GM12878 (cell line): Measurements from ENCODE around the gene QSOX2.

Experiments used
- ASH2L ChIP-seq: fragments of 300-600, 200-600 bp; sonication (generic); IDR thresholded peaks from 2 replicates; pipeline ENCODE4 v1.6.1; 2017; ENCODE audit warnings: low read depth, mild to moderate bottlenecking, borderline replicate concordance
- EZH2 ChIP-seq: IDR thresholded peaks from 2 replicates; pipeline ENCODE4 v1.6.1; 2012; ENCODE audit warnings: low read depth, mild to moderate bottlenecking, control low read depth, inconsistent platforms, low read length, borderline replicate concordance; ENCODE audit not compliant: control insufficient read depth
- FOS ChIP-seq: IDR thresholded peaks from 3 replicates; pipeline ENCODE4 v1.6.1; 2011; ENCODE audit warnings: borderline replicate concordance; ENCODE audit not compliant: insufficient read length; ENCODE audit errors: extremely low read depth
- JUND ChIP-seq: IDR thresholded peaks from 2 replicates; pipeline ENCODE4 v1.6.1; 2012; ENCODE audit warnings: low read depth, mild to moderate bottlenecking, low read length, improper control_type of control experiment, moderate library complexity
- POLR2A ChIP-seq: IDR thresholded peaks from 2 replicates; pipeline ENCODE4 v1.6.1; 2011; ENCODE audit warnings: low read depth, mild to moderate bottlenecking, low read length
- TAF1 ChIP-seq: IDR thresholded peaks from 2 replicates; pipeline ENCODE4 v1.6.1; 2011; ENCODE audit warnings: mild to moderate bottlenecking, low read depth, low read length, borderline replicate concordance
- ZNF217 ChIP-seq: fragments of 450-650 bp; IDR thresholded peaks from 2 replicates; pipeline ENCODE4 v1.6.1; 2017; ENCODE audit warnings: antibody characterized with exemption, mild to moderate bottlenecking
- TF ChIP-seq, protein P1 (sequence below), 3 experiments: IDR thresholded peaks in 2 of 3; conservative IDR thresholded peaks in 1 of 3; 2 replicates each; pipeline ENCODE4 v1.5.1; 2011; ENCODE audit warnings: low read depth in 3 of 3, low read length in 3 of 3, mild to moderate bottlenecking in 3 of 3, control low read depth in 2 of 3, moderate library complexity in 2 of 3, inconsistent platforms in 1 of 3, mixed read lengths in 1 of 3; ENCODE audit not compliant: control insufficient read depth in 2 of 3, insufficient read depth in 1 of 3; ENCODE audit errors: extremely low read depth in 1 of 3
- TF ChIP-seq, protein P2 (sequence below): fragments of 450-650 bp; IDR thresholded peaks from 2 replicates; pipeline ENCODE4 v1.6.1; 2017; ENCODE audit warnings: low read depth, mild to moderate bottlenecking, moderate library complexity
- TF ChIP-seq, protein P3 (sequence below): IDR thresholded peaks from 2 replicates; pipeline ENCODE4 v1.6.1; 2011; ENCODE audit warnings: low read depth, low read length, improper control_type of control experiment, borderline replicate concordance
- TF ChIP-seq, protein P4 (sequence below): IDR thresholded peaks from 2 replicates; pipeline ENCODE4 v1.6.1; 2012; ENCODE audit warnings: low read depth, low read length, improper control_type of control experiment
- TF ChIP-seq, protein P5 (sequence below): IDR thresholded peaks from 2 replicates; pipeline ENCODE4 v1.6.1; 2011; ENCODE audit warnings: mild to moderate bottlenecking, low read depth, low read length, moderate library complexity; ENCODE audit not compliant: insufficient replicate concordance

DNA sequence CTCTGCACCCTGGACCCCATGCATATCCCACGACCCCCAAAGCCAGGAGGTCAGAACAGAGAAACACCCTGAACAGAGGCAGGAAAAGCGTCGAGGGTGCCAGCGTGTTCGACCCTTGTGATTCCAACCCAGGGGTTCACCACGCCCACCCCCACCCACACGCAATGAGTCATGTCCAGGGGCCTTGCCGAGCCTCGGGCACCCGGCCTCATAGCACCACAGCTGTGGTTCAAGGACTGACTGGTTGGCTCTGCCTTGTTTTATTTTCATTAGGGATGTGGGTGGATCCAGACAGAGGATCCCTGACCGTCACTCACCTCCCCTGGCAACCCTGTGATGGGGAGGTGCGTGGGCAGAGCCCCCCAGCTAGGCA lies 9.5 kb upstream of the QSOX2 start:
- TF ChIP-seq, protein P1, sequence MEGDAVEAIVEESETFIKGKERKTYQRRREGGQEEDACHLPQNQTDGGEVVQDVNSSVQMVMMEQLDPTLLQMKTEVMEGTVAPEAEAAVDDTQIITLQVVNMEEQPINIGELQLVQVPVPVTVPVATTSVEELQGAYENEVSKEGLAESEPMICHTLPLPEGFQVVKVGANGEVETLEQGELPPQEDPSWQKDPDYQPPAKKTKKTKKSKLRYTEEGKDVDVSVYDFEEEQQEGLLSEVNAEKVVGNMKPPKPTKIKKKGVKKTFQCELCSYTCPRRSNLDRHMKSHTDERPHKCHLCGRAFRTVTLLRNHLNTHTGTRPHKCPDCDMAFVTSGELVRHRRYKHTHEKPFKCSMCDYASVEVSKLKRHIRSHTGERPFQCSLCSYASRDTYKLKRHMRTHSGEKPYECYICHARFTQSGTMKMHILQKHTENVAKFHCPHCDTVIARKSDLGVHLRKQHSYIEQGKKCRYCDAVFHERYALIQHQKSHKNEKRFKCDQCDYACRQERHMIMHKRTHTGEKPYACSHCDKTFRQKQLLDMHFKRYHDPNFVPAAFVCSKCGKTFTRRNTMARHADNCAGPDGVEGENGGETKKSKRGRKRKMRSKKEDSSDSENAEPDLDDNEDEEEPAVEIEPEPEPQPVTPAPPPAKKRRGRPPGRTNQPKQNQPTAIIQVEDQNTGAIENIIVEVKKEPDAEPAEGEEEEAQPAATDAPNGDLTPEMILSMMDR (IDR thresholded peaks at IDR 0.05 in 2 of 3, conservative IDR thresholded peaks at IDR 0.05 in 1 of 3; ENCODE audit: control insufficient read depth in 2 of 3, extremely low read depth in 1 of 3, insufficient read depth in 1 of 3, low read depth in 3 of 3, low read length in 3 of 3): no peak
- TF ChIP-seq EZH2 (no peak), FOS (no peak), ZNF217 (no peak), JUND (no peak), POLR2A (no peak), TAF1 (no peak), ASH2L (no peak)
- TF ChIP-seq, protein P2, sequence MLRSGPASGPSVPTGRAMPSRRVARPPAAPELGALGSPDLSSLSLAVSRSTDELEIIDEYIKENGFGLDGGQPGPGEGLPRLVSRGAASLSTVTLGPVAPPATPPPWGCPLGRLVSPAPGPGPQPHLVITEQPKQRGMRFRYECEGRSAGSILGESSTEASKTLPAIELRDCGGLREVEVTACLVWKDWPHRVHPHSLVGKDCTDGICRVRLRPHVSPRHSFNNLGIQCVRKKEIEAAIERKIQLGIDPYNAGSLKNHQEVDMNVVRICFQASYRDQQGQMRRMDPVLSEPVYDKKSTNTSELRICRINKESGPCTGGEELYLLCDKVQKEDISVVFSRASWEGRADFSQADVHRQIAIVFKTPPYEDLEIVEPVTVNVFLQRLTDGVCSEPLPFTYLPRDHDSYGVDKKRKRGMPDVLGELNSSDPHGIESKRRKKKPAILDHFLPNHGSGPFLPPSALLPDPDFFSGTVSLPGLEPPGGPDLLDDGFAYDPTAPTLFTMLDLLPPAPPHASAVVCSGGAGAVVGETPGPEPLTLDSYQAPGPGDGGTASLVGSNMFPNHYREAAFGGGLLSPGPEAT: no peak
- TF ChIP-seq, protein P3, sequence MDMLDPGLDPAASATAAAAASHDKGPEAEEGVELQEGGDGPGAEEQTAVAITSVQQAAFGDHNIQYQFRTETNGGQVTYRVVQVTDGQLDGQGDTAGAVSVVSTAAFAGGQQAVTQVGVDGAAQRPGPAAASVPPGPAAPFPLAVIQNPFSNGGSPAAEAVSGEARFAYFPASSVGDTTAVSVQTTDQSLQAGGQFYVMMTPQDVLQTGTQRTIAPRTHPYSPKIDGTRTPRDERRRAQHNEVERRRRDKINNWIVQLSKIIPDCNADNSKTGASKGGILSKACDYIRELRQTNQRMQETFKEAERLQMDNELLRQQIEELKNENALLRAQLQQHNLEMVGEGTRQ: no peak
- TF ChIP-seq, protein P4, sequence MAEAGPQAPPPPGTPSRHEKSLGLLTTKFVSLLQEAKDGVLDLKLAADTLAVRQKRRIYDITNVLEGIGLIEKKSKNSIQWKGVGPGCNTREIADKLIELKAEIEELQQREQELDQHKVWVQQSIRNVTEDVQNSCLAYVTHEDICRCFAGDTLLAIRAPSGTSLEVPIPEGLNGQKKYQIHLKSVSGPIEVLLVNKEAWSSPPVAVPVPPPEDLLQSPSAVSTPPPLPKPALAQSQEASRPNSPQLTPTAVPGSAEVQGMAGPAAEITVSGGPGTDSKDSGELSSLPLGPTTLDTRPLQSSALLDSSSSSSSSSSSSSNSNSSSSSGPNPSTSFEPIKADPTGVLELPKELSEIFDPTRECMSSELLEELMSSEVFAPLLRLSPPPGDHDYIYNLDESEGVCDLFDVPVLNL: no peak
- TF ChIP-seq, protein P5, sequence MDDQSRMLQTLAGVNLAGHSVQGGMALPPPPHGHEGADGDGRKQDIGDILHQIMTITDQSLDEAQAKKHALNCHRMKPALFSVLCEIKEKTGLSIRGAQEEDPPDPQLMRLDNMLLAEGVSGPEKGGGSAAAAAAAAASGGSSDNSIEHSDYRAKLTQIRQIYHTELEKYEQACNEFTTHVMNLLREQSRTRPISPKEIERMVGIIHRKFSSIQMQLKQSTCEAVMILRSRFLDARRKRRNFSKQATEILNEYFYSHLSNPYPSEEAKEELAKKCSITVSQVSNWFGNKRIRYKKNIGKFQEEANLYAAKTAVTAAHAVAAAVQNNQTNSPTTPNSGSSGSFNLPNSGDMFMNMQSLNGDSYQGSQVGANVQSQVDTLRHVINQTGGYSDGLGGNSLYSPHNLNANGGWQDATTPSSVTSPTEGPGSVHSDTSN: no peak
